Measurements from ENCODE around the gene SHB. TPM values are rescaled to one million over a fixed set of nuclear protein-coding genes. Genes with fewer than 3 reads are reported as not detected.

SHB gene
- total and polyA plus RNA-seq, 2 donors from 2014 or later = 16.4 to 39.8 TPM

- Histone ChIP-seq H3K27ac (ENCODE audit: low read depth in 2 of 2, low read length in 2 of 2) (no peak overlapping the region), H3K4me1 (ENCODE audit: control insufficient read depth in 2 of 3, insufficient read depth in 2 of 3, low read depth in 1 of 3, low read length in 3 of 3) (peaks cover 0 to 11% (median 3%) of the 10 kb centered on the region in 3 donors), H3K9ac (ENCODE audit: low read length in 3 of 3) (no peak overlapping the region), H3K27me3 (ENCODE audit: control insufficient read depth, insufficient read depth, low read length) (no peaks in the 10 kb centered on the region), H3K9me3 (ENCODE audit: control insufficient read depth in 2 of 3, insufficient read depth in 1 of 3, low read length in 3 of 3) (no peaks in the 10 kb centered on the region), H3K36me3 (ENCODE audit: control insufficient read depth in 2 of 3, insufficient read depth in 3 of 3, low read length in 3 of 3) (peaks cover 0 to 13% (median 0%) of the 10 kb centered on the region in 3 donors), H3K4me3 (ENCODE audit: low read length in 3 of 3) (no peak overlapping the region)
- intact Hi-C loops (cut with DNase I) = no loop called here
- no peak for TF ChIP-seq CTCF (IDR thresholded peaks at IDR 0.05; ENCODE audit: borderline replicate concordance, extremely low read depth, insufficient read depth)
- no peak for FAIRE-seq
- no peak for DNase-seq
Observed at GRCh38 chr9:37956904-37957663, 111.9 kb downstream of the SHB start.

- Histone ChIP-seq H3K36me3 (ENCODE audit: control insufficient read depth in 2 of 3, insufficient read depth in 3 of 3, low read length in 3 of 3) (peaks cover 0 to 13% (median 0%) of the 10 kb centered on the region in 3 donors), H3K4me1 (ENCODE audit: control insufficient read depth in 2 of 3, insufficient read depth in 2 of 3, low read depth in 1 of 3, low read length in 3 of 3) (peaks cover 0 to 11% (median 3%) of the 10 kb centered on the region in 3 donors), H3K27me3 (ENCODE audit: control insufficient read depth, insufficient read depth, low read length) (no peaks in the 10 kb centered on the region), H3K4me3 (ENCODE audit: low read length in 3 of 3) (no peak overlapping the region), H3K9ac (ENCODE audit: low read length in 3 of 3) (no peak overlapping the region), H3K9me3 (ENCODE audit: control insufficient read depth in 2 of 3, insufficient read depth in 1 of 3, low read length in 3 of 3) (no peaks in the 10 kb centered on the region), H3K27ac (ENCODE audit: low read depth in 2 of 2, low read length in 2 of 2) (peak overlapping the region in 1 of 2 donors; percentile 44)
- intact Hi-C loops (cut with DNase I) = no loop called here
- FAIRE-seq = no peak
- no peak for DNase-seq
- no peak for TF ChIP-seq CTCF (IDR thresholded peaks at IDR 0.05; ENCODE audit: borderline replicate concordance, extremely low read depth, insufficient read depth)
Observed at GRCh38 chr9:37956423-37956820, 112.6 kb downstream of the SHB start.

GRCh38 chr9:37955781-37956422 is 113.1 kb downstream of the SHB start:
- H3K9me3 ChIP-seq (ENCODE audit: control insufficient read depth in 2 of 3, insufficient read depth in 1 of 3, low read length in 3 of 3) = no peaks in the 10 kb centered on the region
- no peak overlapping the region for H3K4me3 ChIP-seq (ENCODE audit: low read length in 3 of 3)
- H3K27ac ChIP-seq (ENCODE audit: low read depth in 2 of 2, low read length in 2 of 2) = peak overlapping the region; percentile 33 to 44
- H3K4me1 ChIP-seq (ENCODE audit: control insufficient read depth in 2 of 3, insufficient read depth in 2 of 3, low read depth in 1 of 3, low read length in 3 of 3) = peaks cover 0 to 11% (median 3%) of the 10 kb centered on the region in 3 donors
- no peaks in the 10 kb centered on the region for H3K27me3 ChIP-seq (ENCODE audit: control insufficient read depth, insufficient read depth, low read length)
- intact Hi-C loops (cut with DNase I) = no loop called here
- H3K9ac ChIP-seq (ENCODE audit: low read length in 3 of 3) = peak overlapping the region in 1 of 3 donors; percentile 23
- DNase-seq = peak in 1 of 5 donors; percentile 48
- peaks cover 0 to 18% (median 0%) of the 10 kb centered on the region in 3 donors for H3K36me3 ChIP-seq (ENCODE audit: control insufficient read depth in 2 of 3, insufficient read depth in 3 of 3, low read length in 3 of 3)
- no peak for FAIRE-seq
- TF ChIP-seq CTCF (IDR thresholded peaks at IDR 0.05; ENCODE audit: borderline replicate concordance, extremely low read depth, insufficient read depth) = no peak
